K562 treated with DMSO at 1 percent for 24 hours (cell line): ENCODE measurements around the gene KHDRBS2. TPM values are rescaled to one million over a fixed set of nuclear protein-coding genes. Genes with fewer than 3 reads are reported as not detected.

Source experiments
- total RNA-seq: library from RNA; unstranded; fragments of 300-600 nt; gene quantifications from 2 replicates; pipeline ENCODE4 v1.2.3, GENCODE V29; 2022; ENCODE audit warnings: low read depth; ENCODE audit not compliant: insufficient read depth

The KHDRBS2 gene
- not detected in 2 replicates for total RNA-seq

DNA sequence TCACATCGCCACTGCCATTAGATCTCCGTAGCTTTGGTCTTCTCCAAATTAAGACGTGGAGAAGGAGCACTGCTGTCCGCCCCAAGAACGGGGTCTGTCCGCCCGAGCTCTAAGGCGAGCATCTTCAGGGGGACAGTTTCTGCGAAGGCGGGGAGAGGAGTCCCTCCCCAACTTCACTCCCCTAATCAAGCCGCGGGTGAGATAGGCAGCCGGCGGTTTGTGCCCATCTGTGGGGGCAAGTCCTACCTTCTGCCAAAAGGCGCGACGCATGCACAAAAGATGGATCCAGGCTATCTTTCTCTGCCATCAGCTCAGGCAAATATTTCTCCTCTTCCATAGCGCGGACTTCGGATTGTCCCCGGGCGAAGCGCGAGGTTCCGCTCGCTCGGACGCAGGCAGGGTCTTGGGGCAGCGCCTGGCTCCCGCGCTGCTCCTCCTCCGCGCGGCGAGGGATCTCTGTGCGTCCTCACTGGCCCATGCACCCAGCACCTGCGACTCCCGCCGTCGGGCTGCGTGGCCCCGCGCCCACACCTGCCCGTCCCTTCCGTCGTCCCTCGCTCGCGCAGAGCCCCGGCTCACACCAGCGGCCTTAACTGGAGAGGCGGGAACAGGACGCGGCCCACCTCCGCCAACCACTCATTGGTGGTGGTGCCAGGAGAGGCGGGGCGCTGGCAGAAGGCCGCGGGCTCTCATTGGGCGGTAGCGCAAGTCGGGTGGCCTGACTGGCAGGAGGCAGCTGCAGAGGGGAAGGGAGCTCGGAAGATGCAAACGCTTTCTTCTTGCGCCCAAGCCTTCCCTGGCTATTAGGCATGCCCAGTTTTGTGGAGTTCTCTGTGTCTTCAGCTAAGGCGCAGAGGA, at the start of gene KHDRBS2:
KHDRBS2 (minus strand) TSS at position 614 of the 858 bp plus-strand sequence.

